Epithelial cell of proximal tubule (primary cell): ENCODE measurements around the gene IL18R1. TPM values are rescaled to one million over a fixed set of nuclear protein-coding genes. Genes with fewer than 3 reads are reported as not detected.

Experiments
- DNase-seq: peaks from one replicate; pipeline ENCODE4 v3.0.0-alpha.2; 2011; ENCODE audit warnings: low read depth
- H3K4me3 ChIP-seq: 2 replicates; pipeline ENCODE4 v1.5.1; 2011; ENCODE audit warnings: low read depth, mild to moderate bottlenecking, low read length
- CTCF ChIP-seq: conservative IDR thresholded peaks from 2 replicates; pipeline ENCODE4 v1.5.1; 2012; ENCODE audit warnings: low read depth, mild to moderate bottlenecking, low read length
- total RNA-seq: library from RNA; depleted of rRNA; stranded (reverse); fragments of >200 nt; gene quantifications from 2 replicates; pipeline ENCODE4 v1.2.3, GENCODE V29; 2015

The IL18R1 gene
- total RNA-seq, 1 donor from 2014 or later, result 0.12 TPM

GRCh38 chr2:102399499-102400141 lies 44.0 kb downstream of the IL18R1 start:
- TF ChIP-seq CTCF, result no peak
- no peak for DNase-seq
- no peak overlapping the region for H3K4me3 ChIP-seq

- H3K4me3 ChIP-seq, result no peak overlapping the region
- TF ChIP-seq CTCF, result no peak
- DNase-seq, result no peak
Measured at GRCh38 chr2:102401456-102401855, 45.9 kb downstream of the IL18R1 start.

- TF ChIP-seq CTCF, result no peak
Measured at GRCh38 chr2:102401865-102402264, 46.3 kb downstream of the IL18R1 start.

GRCh38 chr2:102410952-102411351 lies 55.4 kb downstream of the IL18R1 start:
- DNase-seq, result no peak
- peak; percentile 7 for TF ChIP-seq CTCF
- no peak overlapping the region for H3K4me3 ChIP-seq

More at GRCh38 chr2:102401865-102402264, 46.3 kb downstream of the IL18R1 start:
- no peak overlapping the region for H3K4me3 ChIP-seq
- DNase-seq, result no peak

DNA sequence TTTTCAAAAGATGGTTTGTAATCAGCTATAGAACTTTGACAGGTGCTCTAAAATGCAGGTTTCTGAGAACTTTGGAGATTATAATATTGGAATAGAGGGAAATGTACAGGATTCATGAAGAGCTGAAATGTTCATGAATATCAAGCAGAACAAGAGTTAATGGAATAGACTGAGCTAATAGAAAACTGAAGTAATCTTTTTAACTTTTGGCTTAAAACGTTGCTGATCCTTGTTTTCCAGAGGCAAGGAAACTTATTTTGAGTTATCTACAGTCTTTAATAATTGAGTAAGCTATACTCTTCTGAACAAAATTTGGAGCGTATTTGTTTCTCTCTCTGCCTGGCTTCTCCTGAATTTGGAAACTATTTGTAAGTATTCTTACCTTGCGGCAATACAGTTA lies 56.6 kb downstream of the IL18R1 start:
- DNase-seq, result no peak
- no peak for TF ChIP-seq CTCF
- H3K4me3 ChIP-seq, result no peak overlapping the region

- DNase-seq, result no peak
- H3K4me3 ChIP-seq, result no peak overlapping the region
- TF ChIP-seq CTCF, result no peak
Measured at GRCh38 chr2:102417946-102418345, 62.4 kb downstream of the IL18R1 start.

GRCh38 chr2:102418421-102418961 lies 62.9 kb downstream of the IL18R1 start:
- no peak for DNase-seq
- H3K4me3 ChIP-seq, result no peak overlapping the region
- TF ChIP-seq CTCF, result no peak
